Erythroblast (primary cell): ENCODE results near the gene ERC2.

Experiments
- DNase-seq, 2 experiments: peaks; one replicate each; lab custom pipeline; 2025; lab: John Stamatoyannopoulos, UW
- GATA1 ChIP-seq: IDR thresholded peaks from 2 replicates; pipeline ENCODE4 v1.6.1; 2011; ENCODE audit warnings: low read depth, mild to moderate bottlenecking, control low read depth, low read length, moderate library complexity
- POLR2A ChIP-seq: IDR thresholded peaks from 2 replicates; pipeline ENCODE4 v1.6.1; 2011; ENCODE audit warnings: mild to moderate bottlenecking, low read length

Gene ERC2

GRCh38 chr3:55746808-55747413, 721.4 kb downstream of the ERC2 start:
- DNase-seq = no peak
- TF ChIP-seq POLR2A (no peak), GATA1 (no peak)

GRCh38 chr3:55742832-55743136, 725.5 kb downstream of the ERC2 start:
- no peak for DNase-seq
- no peak for TF ChIP-seq GATA1
- TF ChIP-seq POLR2A = no peak

- TF ChIP-seq POLR2A (no peak), GATA1 (no peak)
- no peak for DNase-seq
These were observed 726.0 kb downstream of the ERC2 start for GRCh38 chr3:55742022-55742831.

GRCh38 chr3:55737186-55737585, 731.1 kb downstream of the ERC2 start:
- no peak for TF ChIP-seq GATA1
- no peak for TF ChIP-seq POLR2A
- DNase-seq = no peak

- TF ChIP-seq GATA1 = no peak
- no peak for TF ChIP-seq POLR2A
- DNase-seq = no peak
These were observed 732.3 kb downstream of the ERC2 start for GRCh38 chr3:55735976-55736375.

- no peak for DNase-seq
- TF ChIP-seq GATA1 = no peak
- no peak for TF ChIP-seq POLR2A
These were observed 736.5 kb downstream of the ERC2 start for GRCh38 chr3:55731741-55732140.

GRCh38 chr3:55729546-55729945, 738.7 kb downstream of the ERC2 start:
- TF ChIP-seq GATA1 (no peak), POLR2A (no peak)
- no peak for DNase-seq

GRCh38 chr3:55728461-55729100, 739.7 kb downstream of the ERC2 start:
- DNase-seq = no peak
- TF ChIP-seq GATA1 = no peak

- TF ChIP-seq POLR2A (no peak), GATA1 (no peak)
- no peak for DNase-seq
These were observed 741.8 kb downstream of the ERC2 start for GRCh38 chr3:55726501-55726775.

GRCh38 chr3:55725681-55726500, 742.4 kb downstream of the ERC2 start:
- TF ChIP-seq POLR2A = no peak
- no peak for TF ChIP-seq GATA1
- DNase-seq = no peak

GRCh38 chr3:55724821-55725220, 743.4 kb downstream of the ERC2 start:
- TF ChIP-seq GATA1 (no peak), POLR2A (no peak)
- DNase-seq = no peak

- no peak for DNase-seq
- no peak for TF ChIP-seq GATA1
- TF ChIP-seq POLR2A = no peak
These were observed 743.9 kb downstream of the ERC2 start for GRCh38 chr3:55724407-55724784.

- TF ChIP-seq GATA1 (no peak), POLR2A (no peak)
These were observed 744.4 kb downstream of the ERC2 start for GRCh38 chr3:55723653-55724406.

More at GRCh38 chr3:55723653-55724406, 744.4 kb downstream of the ERC2 start:
- DNase-seq = no peak
